ENCODE results near the gene MICAL2.

MICAL2 gene

GRCh38 chr11:12188548-12189317 lies 78.3 kb downstream of the MICAL2 start:
- DNase-seq (ENCODE audit: low read depth in 2 of 2), result no peak

GRCh38 chr11:12189543-12190235 lies 79.3 kb downstream of the MICAL2 start:
- no peak for DNase-seq (ENCODE audit: low read depth in 2 of 2)

DNA sequence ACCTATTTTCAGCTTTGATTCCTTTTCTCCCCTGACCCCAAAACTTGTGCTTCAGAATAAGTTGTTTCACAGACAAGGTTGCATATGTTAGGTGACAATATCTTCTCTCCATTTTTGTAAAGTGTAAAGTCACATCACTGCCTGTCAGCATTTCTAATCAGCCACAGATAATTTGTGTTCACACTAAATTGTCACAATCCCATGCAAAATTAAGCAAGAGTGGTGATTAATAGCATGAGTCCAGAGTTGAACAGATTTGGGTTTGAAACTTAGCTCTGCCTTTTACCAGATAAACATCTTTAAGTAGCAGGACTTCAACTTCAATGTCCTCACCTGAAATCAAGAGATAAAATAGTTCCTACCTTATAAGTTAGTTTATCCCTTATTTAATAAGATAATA lies 80.1 kb downstream of the MICAL2 start:
- no peak for DNase-seq (ENCODE audit: low read depth in 2 of 2)

GRCh38 chr11:12192794-12193514 lies 82.6 kb downstream of the MICAL2 start:
- DNase-seq (ENCODE audit: low read depth in 2 of 2), result no peak

GRCh38 chr11:12193515-12194336 lies 83.3 kb downstream of the MICAL2 start:
- DNase-seq (ENCODE audit: low read depth in 2 of 2), result no peak

DNA sequence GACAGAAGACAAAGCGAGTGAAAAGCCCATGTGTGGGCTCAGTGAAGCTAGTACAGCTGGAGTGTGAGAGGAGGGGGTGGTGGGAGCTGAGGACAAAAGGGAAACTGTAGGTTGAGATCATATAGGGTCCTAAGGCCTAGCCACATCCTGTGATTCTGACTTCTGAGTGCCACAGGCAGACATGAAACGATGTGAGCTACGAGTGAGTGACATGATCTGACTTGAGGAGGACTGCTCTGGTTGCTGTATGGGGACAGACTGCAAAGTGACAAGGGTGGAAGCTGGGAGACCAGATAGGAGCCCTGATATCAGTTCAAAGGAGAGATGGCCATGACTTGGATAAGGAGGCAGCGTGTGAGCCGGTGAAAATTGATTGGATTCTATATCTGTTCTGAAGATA lies 85.4 kb downstream of the MICAL2 start:
- DNase-seq (ENCODE audit: low read depth in 2 of 2), result no peak

- no peak for DNase-seq (ENCODE audit: low read depth in 2 of 2)
These were observed 85.9 kb downstream of the MICAL2 start for GRCh38 chr11:12196308-12196707.

GRCh38 chr11:12196872-12197271 lies 86.5 kb downstream of the MICAL2 start:
- no peak for DNase-seq (ENCODE audit: low read depth in 2 of 2)

DNA sequence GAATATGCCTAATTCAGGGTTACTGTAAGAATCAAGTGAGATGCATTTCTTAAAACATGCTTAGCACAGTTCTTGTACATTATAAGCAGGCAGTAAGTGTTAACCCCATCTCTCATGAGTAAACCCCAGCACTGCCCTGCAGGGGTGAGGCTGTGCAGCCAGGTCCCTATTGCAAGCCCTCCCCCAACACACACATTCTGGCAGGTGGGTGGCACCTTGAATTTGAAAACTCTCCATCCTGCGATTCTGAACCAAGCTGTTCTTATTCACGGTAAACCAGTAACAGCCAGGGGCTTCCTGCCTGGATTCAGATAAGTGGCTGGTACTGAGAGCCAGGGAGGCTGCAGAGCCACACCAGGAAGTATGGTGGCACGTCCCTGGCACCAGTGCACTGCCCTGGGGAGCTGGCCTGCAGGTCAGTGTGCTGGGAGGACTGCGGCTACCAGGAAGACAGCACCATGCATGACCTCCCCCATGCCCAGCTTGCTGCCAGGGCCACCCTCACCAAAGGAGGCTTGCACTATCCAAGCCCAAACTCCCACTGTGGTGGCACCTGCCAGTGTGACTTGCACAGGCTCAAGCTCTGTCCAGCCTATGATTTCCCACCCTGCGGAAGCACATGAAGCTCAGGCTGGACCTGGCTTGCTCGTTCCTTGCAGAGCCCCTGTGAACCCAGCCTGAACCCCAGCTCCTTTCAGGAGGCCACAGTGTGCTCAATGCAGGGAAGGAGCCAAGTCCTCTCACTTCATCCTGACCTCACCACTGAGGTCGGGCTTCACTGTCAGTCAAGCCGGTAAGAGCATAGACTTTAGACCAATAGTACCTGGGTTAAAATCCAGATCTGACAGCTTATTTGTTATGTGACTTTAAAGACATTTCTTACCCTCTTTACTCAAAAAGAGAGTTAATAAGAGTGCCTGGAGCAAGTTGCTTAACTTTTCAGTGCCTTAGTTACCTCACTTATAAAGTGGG lies 88.1 kb downstream of the MICAL2 start:
- no peak for DNase-seq (ENCODE audit: low read depth in 2 of 2)

GRCh38 chr11:12199231-12199948 lies 89.0 kb downstream of the MICAL2 start:
- DNase-seq (ENCODE audit: low read depth in 2 of 2), result no peak

DNA sequence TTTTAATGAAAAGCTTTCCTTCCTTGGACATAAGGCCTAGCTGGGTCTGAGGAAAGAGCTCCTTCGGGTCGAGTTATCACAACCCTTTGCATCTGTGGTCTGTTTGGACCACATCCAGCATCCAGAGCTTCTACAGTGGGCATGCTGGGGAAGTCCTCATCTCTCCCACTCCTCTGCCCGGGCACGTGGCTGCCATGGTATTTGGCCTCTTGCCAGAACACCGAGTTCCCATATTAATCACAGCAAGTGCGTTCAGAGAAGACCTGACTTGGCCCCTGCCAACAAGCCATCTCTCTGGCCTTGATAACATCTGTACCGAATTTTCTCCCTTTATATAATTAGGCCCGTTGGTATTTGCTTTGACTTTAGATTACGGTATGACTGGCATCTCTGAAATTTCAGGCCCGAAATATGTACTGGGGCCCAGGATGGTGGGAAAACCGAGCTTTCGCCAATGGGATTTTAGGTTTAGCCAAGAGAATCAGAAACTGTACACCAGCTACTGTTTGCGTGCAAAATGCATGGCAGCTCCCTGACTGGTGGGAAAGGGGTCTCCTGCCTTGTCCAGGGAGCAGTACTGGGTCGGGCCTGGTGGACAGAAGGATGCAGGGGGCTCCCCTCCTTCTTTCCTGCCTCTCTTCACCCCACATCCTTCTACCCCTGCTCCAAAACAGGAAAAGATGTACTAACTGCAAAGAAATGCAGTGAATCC lies 90.0 kb downstream of the MICAL2 start:
- no peak for DNase-seq (ENCODE audit: low read depth in 2 of 2)

GRCh38 chr11:12200991-12201985 lies 90.9 kb downstream of the MICAL2 start:
- DNase-seq (ENCODE audit: low read depth in 2 of 2), result no peak

- no peak for DNase-seq (ENCODE audit: low read depth in 2 of 2)
These were observed 92.4 kb downstream of the MICAL2 start for GRCh38 chr11:12202661-12203310.

- DNase-seq (ENCODE audit: low read depth in 2 of 2), result no peak
These were observed 94.1 kb downstream of the MICAL2 start for GRCh38 chr11:12204506-12204905.

- no peak for DNase-seq (ENCODE audit: low read depth in 2 of 2)
These were observed 94.9 kb downstream of the MICAL2 start for GRCh38 chr11:12205330-12205729.

DNA sequence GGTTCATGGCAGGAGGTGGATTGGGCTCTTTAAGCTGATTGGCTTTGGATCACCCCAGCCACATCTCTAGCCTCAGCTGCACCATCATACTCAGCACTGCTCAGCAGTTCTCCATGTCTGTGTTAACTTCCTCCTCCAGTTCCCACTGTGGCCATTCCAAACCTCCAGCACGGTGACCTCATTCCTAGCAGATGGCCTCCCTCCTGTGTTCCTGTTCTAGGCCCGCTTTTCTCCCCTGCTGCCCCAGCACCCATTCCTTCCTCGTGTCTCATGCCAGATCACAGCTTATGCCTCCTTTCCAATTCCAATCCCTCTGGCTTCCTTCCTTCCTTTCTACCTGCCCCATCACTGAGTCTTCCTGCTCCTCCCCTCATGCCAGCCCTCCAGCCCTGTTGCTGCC lies 96.1 kb downstream of the MICAL2 start:
- DNase-seq (ENCODE audit: low read depth in 2 of 2), result no peak

DNA sequence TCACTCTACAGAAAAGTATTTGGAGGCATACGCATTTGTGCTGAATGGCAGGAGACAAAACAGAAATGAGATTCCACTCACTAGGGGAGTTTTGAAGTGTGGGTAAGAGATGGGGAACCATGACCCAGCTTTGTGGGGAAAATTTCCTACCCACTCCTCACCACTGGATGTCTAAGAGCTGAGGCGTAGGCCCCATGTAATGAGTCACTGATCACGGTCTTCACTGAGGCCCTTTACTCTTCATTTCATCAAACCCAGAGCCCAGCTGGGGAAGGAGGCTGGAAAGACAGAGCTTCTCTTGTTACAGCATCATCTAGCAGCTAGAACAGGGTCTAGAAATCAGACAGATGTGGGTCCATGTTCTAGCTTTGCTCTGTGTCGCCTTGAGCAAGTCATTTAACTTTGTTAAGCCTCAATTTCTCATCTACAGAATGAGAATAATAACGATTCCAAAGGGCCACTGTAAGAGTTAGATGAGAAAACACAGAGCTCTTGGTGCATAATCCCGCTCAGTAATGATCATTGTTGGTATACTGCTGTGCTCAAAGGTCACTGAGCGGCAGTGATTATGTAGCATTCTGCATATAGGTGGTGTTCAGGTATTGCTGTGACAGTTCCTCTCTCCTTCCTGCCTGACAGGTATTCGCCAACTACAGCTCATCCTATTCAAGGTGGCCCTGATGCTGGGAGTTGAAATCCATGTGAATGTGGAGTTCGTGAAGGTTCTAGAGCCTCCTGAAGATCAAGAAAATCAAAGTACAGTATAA lies 97.2 kb downstream of the MICAL2 start:
- DNase-seq (ENCODE audit: low read depth in 2 of 2), result peak in 1 of 2 donors; percentile 38
